Measurements from ENCODE around the gene CHRDL2.

DNA sequence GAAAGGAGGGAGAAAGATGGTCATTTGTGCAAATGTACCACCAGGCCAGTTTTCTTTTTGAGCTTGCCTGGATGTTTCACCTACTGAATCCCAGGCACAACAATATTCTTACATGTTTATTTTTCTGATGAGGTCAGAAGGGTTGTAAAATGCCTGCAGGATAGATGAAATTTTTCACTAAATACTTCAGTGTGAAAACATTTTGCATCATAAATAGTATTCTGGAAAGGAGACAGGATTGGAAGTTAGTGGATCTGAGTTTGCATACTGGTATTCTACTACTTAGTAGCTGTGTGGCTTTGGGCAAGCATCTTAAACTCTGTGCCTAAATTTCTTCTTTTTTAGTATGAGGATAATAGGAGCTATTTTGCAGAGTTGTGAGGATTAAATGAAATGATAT, 42.2 kb upstream of the CHRDL2 start:
- TF ChIP-seq POLR2A (IDR thresholded peaks at IDR 0.05): no peak
- TF ChIP-seq POLR2AphosphoS5 (IDR thresholded peaks at IDR 0.05): no peak
